AG08396 (cell line): ENCODE results near the gene PLCL2.

Experiments used
- DNase-seq: peaks from one replicate; pipeline ENCODE4 v3.0.0; 2012; ENCODE audit warnings: low spot score, mixed read lengths

The PLCL2 gene

GRCh38 chr3:17044855-17045254, 160.1 kb downstream of the PLCL2 start:
- DNase-seq: no peak

- DNase-seq: no peak
Measured at GRCh38 chr3:17045705-17046104, 160.9 kb downstream of the PLCL2 start.

GRCh38 chr3:17046623-17047022, 161.9 kb downstream of the PLCL2 start:
- DNase-seq: no peak

- DNase-seq: no peak
Measured at GRCh38 chr3:17047162-17047561, 162.4 kb downstream of the PLCL2 start.

- no peak for DNase-seq
Measured at GRCh38 chr3:17047894-17048293, 163.1 kb downstream of the PLCL2 start.

GRCh38 chr3:17050071-17050470, 165.3 kb downstream of the PLCL2 start:
- DNase-seq: no peak

- DNase-seq: no peak
Measured at GRCh38 chr3:17050506-17050905, 165.8 kb downstream of the PLCL2 start.

GRCh38 chr3:17052363-17052762, 167.6 kb downstream of the PLCL2 start:
- DNase-seq: no peak

- DNase-seq: no peak
Measured at GRCh38 chr3:17054301-17054981, 169.7 kb downstream of the PLCL2 start.

- no peak for DNase-seq
Measured at GRCh38 chr3:17054982-17055343, 170.2 kb downstream of the PLCL2 start.

- no peak for DNase-seq
Measured at GRCh38 chr3:17055374-17056276, 170.9 kb downstream of the PLCL2 start.

GRCh38 chr3:17057321-17057720, 172.6 kb downstream of the PLCL2 start:
- peak; percentile 55 for DNase-seq

GRCh38 chr3:17059989-17060550, 175.3 kb downstream of the PLCL2 start:
- DNase-seq: no peak

- DNase-seq: no peak
Measured at GRCh38 chr3:17061005-17061404, 176.2 kb downstream of the PLCL2 start.

- no peak for DNase-seq
Measured at GRCh38 chr3:17062736-17063135, 178.0 kb downstream of the PLCL2 start.

- no peak for DNase-seq
Measured at GRCh38 chr3:17063596-17063995, 178.8 kb downstream of the PLCL2 start.

GRCh38 chr3:17065315-17065714, 180.6 kb downstream of the PLCL2 start:
- DNase-seq: no peak

GRCh38 chr3:17065881-17066280, 181.1 kb downstream of the PLCL2 start:
- no peak for DNase-seq

GRCh38 chr3:17069754-17070153, 185.0 kb downstream of the PLCL2 start:
- no peak for DNase-seq

- DNase-seq: peak; percentile 40
Measured at GRCh38 chr3:17070161-17070959, 185.6 kb downstream of the PLCL2 start.

GRCh38 chr3:17074559-17074958, 189.8 kb downstream of the PLCL2 start:
- DNase-seq: no peak

- DNase-seq: no peak
Measured at GRCh38 chr3:17075358-17075757, 190.6 kb downstream of the PLCL2 start.
